ENCODE data around the gene HCN1. TPM values are rescaled to one million over a fixed set of nuclear protein-coding genes. Genes with fewer than 3 reads are reported as not detected.
"Not testable (repeated sequence)": the region's sequence is repeated elsewhere in the genome, so short reads cannot be mapped to it uniquely, and the experiment has no call there.

HCN1 gene
- polyA plus RNA-seq, 3 donors, result not detected

DNA sequence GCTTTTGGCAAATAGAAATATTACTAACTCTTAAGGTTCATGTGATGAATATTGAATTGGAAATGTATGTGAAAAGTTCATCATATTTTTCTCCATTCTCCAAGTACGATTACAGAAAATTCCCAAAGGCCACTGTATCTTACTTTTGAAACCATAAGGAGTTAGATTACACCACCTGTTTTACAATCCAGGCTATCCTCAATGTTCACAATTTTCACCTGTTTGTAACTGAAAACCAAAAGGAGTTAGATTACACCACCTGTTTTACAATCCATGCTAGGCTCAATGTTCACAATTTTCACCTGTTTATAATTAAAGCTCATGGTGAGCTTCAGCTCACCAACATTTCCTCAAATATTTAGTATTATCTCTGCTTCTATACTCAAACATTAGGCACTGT, 188.0 kb downstream of the HCN1 start:
- Histone ChIP-seq H3K9me3 (replicated peaks in 1 of 2; ENCODE audit: control insufficient read depth in 1 of 2, insufficient read depth in 1 of 2, low read length in 2 of 2) (no peaks in the 10 kb centered on the region), H3K27ac (ENCODE audit: low read depth in 1 of 2, low read length in 2 of 2) (no peak overlapping the region), H3K4me1 (ENCODE audit: control insufficient read depth in 1 of 2, insufficient read depth in 2 of 2, low read length in 2 of 2) (no peaks in the 10 kb centered on the region), H3K4me3 (replicated peaks in 1 of 3; ENCODE audit: low read depth in 2 of 3, low read length in 3 of 3) (no peak overlapping the region), H3K4me2 (replicated peaks; ENCODE audit: extremely low read depth, low read length, poor library complexity, severe bottlenecking) (no peak overlapping the region), H3K27me3 (ENCODE audit: control insufficient read depth in 2 of 2, insufficient read depth in 2 of 2, low read length in 2 of 2) (no peaks in the 10 kb centered on the region), H3K9ac (ENCODE audit: insufficient read depth, low read length, poor library complexity, severe bottlenecking) (no peak overlapping the region), H2AFZ (ENCODE audit: insufficient read depth, low read depth, low read length, poor library complexity, severe bottlenecking) (no peak overlapping the region), H4K20me1 (ENCODE audit: insufficient read depth, low read length) (no peaks in the 10 kb centered on the region), H3K36me3 (replicated peaks in 1 of 2; ENCODE audit: control insufficient read depth in 1 of 2, insufficient read depth in 2 of 2, low read length in 2 of 2) (no peaks in the 10 kb centered on the region), H3K79me2 (ENCODE audit: insufficient read depth, low read length) (no peaks in the 10 kb centered on the region)
- H3K4me3 Mint-ChIP-seq, result no peak overlapping the region
- H3K9me3 Mint-ChIP-seq, result peaks cover 0 to 2% (median 0%) of the 10 kb centered on the region in 7 donors
- H3K4me1 Mint-ChIP-seq, result no peaks in the 10 kb centered on the region
- no CpG with 5 or more reads among the region's 1 CpG for WGBS (ENCODE audit: insufficient coverage)
- H3K27ac Mint-ChIP-seq, result no peak overlapping the region
- intact Hi-C loops (cut with micrococcal nuclease), result no loop called here
- H3K27me3 Mint-ChIP-seq (ENCODE audit: low read depth in 3 of 3), result peaks cover 0 to under 1% (median 0%) of the 10 kb centered on the region in 3 donors
- H3K36me3 Mint-ChIP-seq, result no peaks in the 10 kb centered on the region
- DNase-seq, result no peak
- TF ChIP-seq, protein P1, sequence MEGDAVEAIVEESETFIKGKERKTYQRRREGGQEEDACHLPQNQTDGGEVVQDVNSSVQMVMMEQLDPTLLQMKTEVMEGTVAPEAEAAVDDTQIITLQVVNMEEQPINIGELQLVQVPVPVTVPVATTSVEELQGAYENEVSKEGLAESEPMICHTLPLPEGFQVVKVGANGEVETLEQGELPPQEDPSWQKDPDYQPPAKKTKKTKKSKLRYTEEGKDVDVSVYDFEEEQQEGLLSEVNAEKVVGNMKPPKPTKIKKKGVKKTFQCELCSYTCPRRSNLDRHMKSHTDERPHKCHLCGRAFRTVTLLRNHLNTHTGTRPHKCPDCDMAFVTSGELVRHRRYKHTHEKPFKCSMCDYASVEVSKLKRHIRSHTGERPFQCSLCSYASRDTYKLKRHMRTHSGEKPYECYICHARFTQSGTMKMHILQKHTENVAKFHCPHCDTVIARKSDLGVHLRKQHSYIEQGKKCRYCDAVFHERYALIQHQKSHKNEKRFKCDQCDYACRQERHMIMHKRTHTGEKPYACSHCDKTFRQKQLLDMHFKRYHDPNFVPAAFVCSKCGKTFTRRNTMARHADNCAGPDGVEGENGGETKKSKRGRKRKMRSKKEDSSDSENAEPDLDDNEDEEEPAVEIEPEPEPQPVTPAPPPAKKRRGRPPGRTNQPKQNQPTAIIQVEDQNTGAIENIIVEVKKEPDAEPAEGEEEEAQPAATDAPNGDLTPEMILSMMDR (IDR thresholded peaks at IDR 0.05), result no peak

DNA sequence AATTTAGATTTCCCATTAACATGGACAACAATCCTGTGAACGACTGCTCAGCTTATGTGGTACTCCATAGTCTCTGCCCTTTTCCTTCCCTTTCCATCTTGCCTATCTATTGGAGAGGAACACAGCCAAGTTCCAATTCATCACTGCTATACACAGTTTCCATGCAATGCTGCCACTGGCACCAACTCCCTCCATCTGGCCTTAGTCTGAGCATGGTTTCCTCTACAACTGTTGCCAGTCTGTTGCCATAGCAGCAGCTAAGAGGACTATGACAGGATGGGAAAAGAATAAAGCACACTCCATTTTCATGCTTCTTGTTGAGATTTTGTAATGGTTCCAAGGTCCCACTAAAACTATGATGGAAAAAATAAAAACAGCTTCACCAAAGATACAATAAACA, 189.0 kb downstream of the HCN1 start:
- H3K27ac Mint-ChIP-seq, result no peak overlapping the region
- TF ChIP-seq, protein P1 (IDR thresholded peaks at IDR 0.05), result no peak
- no peak overlapping the region for H3K4me3 Mint-ChIP-seq
- peaks cover 0 to 2% (median 0%) of the 10 kb centered on the region in 3 donors for H3K27me3 Mint-ChIP-seq (ENCODE audit: low read depth in 3 of 3)
- Histone ChIP-seq H3K4me3 (replicated peaks in 1 of 3; ENCODE audit: low read depth in 2 of 3, low read length in 3 of 3) (no peak overlapping the region), H3K9ac (ENCODE audit: insufficient read depth, low read length, poor library complexity, severe bottlenecking) (no peak overlapping the region), H3K4me2 (replicated peaks; ENCODE audit: extremely low read depth, low read length, poor library complexity, severe bottlenecking) (no peak overlapping the region), H3K36me3 (replicated peaks in 1 of 2; ENCODE audit: control insufficient read depth in 1 of 2, insufficient read depth in 2 of 2, low read length in 2 of 2) (no peaks in the 10 kb centered on the region), H3K27ac (ENCODE audit: low read depth in 1 of 2, low read length in 2 of 2) (no peak overlapping the region), H3K4me1 (ENCODE audit: control insufficient read depth in 1 of 2, insufficient read depth in 2 of 2, low read length in 2 of 2) (no peaks in the 10 kb centered on the region), H3K9me3 (replicated peaks in 1 of 2; ENCODE audit: control insufficient read depth in 1 of 2, insufficient read depth in 1 of 2, low read length in 2 of 2) (no peaks in the 10 kb centered on the region), H2AFZ (ENCODE audit: insufficient read depth, low read depth, low read length, poor library complexity, severe bottlenecking) (no peak overlapping the region), H4K20me1 (ENCODE audit: insufficient read depth, low read length) (no peaks in the 10 kb centered on the region), H3K79me2 (ENCODE audit: insufficient read depth, low read length) (no peaks in the 10 kb centered on the region), H3K27me3 (ENCODE audit: control insufficient read depth in 2 of 2, insufficient read depth in 2 of 2, low read length in 2 of 2) (no peaks in the 10 kb centered on the region)
- 0% methylated on average over 1 of the region's 1 CpG for WGBS (ENCODE audit: insufficient coverage)
- H3K4me1 Mint-ChIP-seq, result no peaks in the 10 kb centered on the region
- DNase-seq, result no peak
- H3K9me3 Mint-ChIP-seq, result peaks cover 0 to 2% (median 0%) of the 10 kb centered on the region in 7 donors
- intact Hi-C loops (cut with micrococcal nuclease), result no loop called here
- H3K36me3 Mint-ChIP-seq, result no peaks in the 10 kb centered on the region

DNA sequence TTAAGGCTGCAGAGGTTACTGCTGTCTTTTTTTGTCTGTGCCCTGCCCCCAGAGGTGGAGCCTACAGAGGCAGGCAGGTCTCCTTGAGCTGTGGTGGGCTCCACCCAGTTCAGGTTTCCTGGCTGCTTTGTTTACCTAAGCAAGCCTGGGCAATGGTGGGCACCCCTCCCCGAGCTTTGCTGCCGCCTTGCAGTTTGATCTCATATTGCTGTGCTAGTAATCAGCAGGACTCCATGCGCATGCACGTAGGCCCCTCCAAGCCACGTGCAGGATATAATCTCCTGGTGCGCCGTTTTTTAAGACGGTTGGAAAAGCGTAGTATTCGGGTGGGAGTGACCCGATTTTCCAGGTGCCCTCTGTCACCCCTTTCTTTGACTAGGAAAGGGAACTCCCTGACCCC, 197.2 kb downstream of the HCN1 start:
- WGBS (ENCODE audit: insufficient coverage), result 92% methylated on average over 10 of the region's 11 CpGs
- H3K27me3 Mint-ChIP-seq (ENCODE audit: low read depth in 3 of 3), result not testable (repeated sequence)

More for the DNA sequence above, 197.2 kb downstream of the HCN1 start:
- H3K9ac ChIP-seq (ENCODE audit: insufficient read depth, low read length, poor library complexity, severe bottlenecking); H3K4me1 Mint-ChIP-seq; H3K4me1 ChIP-seq (ENCODE audit: control insufficient read depth in 1 of 2, insufficient read depth in 2 of 2, low read length in 2 of 2); intact Hi-C loops (cut with micrococcal nuclease); H2AFZ ChIP-seq (ENCODE audit: insufficient read depth, low read depth, low read length, poor library complexity, severe bottlenecking); H3K4me3 ChIP-seq (replicated peaks in 1 of 3; ENCODE audit: low read depth in 2 of 3, low read length in 3 of 3); H3K27ac Mint-ChIP-seq; DNase-seq; H3K4me2 ChIP-seq (replicated peaks; ENCODE audit: extremely low read depth, low read length, poor library complexity, severe bottlenecking); H3K27me3 ChIP-seq (ENCODE audit: control insufficient read depth in 2 of 2, insufficient read depth in 2 of 2, low read length in 2 of 2); H3K27ac ChIP-seq (ENCODE audit: low read depth in 1 of 2, low read length in 2 of 2); H3K79me2 ChIP-seq (ENCODE audit: insufficient read depth, low read length); H3K4me3 Mint-ChIP-seq; H3K36me3 Mint-ChIP-seq; H3K36me3 ChIP-seq (replicated peaks in 1 of 2; ENCODE audit: control insufficient read depth in 1 of 2, insufficient read depth in 2 of 2, low read length in 2 of 2); H4K20me1 ChIP-seq (ENCODE audit: insufficient read depth, low read length): not testable (repeated sequence)
- peaks cover 7 to 15% (median 10%) of the 10 kb centered on the region in 7 donors for H3K9me3 Mint-ChIP-seq
- H3K9me3 ChIP-seq (replicated peaks in 1 of 2; ENCODE audit: control insufficient read depth in 1 of 2, insufficient read depth in 1 of 2, low read length in 2 of 2), result peaks cover 0 to 14% of the 10 kb centered on the region in 2 donors
